HG03103 (cell line): ENCODE data around the gene FSHR.

Experiments used
- ATAC-seq: cut with Tn5 transposase; IDR thresholded peaks from one replicate; pipeline ENCODE4 v1.9.1; 2021; ENCODE audit warnings: low read depth; ENCODE audit not compliant: unreplicated experiment

Gene FSHR

DNA sequence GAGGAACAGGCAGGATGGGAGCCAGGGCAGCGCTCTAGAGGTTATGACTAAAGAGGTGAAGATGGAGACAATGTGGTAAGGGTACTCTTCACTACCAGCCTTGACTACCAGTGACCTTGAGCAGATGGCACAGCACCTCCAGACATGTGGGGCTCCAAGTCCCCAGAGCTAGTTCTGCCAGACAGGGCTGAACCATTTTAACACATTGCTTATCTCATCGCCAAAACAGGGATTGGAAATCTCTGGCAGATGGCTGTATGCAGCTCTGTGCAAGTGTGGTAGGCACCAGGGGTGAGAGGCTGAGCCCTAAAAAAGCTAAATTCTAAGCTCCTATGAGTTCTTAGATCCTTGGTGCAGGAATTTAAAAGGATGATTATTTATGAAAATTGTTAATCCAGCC lies 41.3 kb downstream of the FSHR start:
- ATAC-seq: no peak

DNA sequence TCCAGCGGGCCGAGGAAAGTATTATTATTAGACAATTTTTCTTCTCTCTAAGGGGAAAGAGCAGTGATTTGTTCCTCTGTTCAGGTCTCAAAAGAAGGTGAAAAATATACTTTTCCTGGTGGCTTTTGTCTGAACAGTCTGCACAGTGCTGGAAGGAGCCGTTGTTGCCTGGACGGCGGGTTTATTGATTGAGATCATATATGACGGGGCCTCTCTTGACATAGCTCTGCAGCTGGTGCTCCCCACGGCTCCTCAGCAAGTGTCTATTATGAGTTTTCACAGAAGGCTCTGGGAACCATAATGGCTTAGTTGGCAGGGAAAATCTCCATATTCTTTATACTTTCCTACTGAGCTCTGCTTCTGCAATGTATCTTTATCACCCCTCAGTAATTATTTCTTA lies 42.9 kb downstream of the FSHR start:
- no peak for ATAC-seq

DNA sequence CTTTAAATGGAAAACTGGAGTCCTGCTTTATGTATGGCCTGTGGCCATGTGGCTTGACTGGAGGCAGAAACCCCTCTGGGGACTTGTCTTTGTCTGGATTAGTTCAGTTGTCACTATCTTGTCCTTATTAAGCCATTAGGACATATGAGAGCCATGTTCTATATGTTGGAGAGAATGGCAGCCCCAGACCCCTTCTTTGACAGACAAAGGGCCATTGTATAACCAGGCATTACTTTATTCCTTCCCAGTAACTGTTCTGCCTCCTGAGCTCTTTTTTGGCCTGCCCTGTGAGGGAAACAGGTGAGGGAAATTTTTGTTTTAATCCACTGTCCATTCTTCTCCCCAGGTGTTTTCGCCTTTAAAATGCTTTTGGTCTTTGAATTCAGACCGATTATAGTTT lies 43.3 kb downstream of the FSHR start:
- no peak for ATAC-seq

DNA sequence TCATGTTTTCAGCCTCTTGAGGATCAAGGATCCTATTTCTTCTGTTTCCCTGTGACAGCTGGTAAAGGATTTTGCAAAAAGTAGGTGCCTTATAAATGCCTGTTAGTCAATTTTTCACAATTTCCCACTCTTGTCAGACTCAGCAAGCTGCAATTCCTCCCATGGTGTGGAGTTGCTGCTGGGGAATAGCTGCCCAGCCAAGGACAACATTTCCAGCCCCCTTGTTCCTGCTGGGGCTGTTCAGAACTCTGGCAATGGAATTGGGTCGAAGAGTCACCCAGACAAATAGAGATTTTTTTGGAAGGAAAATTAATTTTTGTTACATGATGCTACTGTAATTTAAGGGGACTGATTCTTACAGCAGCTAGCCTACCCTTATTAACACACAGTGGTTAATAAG lies 43.7 kb downstream of the FSHR start:
- no peak for ATAC-seq

DNA sequence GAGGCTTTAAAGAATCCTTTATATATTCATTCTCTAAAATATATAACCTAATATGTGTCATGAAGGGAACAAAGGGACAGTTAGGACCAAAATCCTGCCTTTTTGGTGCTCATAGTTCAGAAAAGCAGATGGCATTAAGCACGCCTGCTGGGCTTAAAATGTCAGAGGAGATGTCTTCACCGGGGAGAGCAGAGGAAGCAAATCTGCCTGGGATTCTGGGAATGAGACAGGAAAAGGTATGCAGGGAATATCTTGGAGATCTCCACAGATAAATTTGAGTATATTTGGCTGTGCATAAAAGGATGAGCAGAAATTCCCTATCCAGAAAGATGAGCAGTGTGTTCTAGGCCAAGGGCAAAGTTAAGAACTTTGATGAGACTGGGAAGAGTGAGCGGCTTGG lies 45.5 kb downstream of the FSHR start:
- ATAC-seq: no peak

DNA sequence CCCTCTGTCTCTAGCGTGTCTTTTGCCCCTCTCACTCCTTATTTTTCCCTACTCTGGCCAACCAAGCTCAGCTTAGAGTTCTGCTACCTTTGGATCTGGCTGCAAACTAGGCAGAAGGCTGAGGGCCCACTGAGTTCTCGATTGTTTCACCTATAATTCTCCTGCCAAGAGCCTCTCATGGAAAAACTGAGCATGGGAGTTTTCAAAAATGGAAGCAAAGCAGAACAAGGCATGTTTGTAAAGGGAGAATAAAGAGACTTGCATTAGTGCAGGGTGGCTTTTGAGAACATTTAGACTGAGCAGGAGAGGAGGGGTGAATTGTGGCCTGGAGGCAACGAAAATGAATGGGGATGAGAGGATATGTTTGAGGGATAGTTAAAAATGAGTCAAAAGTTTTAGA lies 45.9 kb downstream of the FSHR start:
- ATAC-seq: no peak

DNA sequence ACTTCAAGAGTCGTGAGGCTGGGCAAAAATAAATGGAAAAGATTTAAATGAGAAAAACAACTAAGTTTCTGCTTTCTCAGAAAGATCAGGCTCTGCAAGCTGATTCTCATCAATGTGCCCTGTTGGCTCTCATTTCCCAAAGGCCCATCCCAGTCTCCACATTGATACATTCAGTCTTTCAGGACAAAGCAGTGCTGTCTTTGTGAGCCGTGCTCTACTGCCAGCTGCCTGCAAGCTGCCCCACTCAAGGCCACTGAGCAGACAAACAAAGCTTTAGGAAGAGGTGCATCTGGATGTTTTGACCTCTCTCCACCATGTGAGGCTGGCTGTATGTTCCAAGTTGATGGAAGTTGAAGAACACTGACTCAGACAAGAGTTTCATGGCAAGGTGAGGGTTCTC lies 48.8 kb downstream of the FSHR start:
- ATAC-seq: no peak

DNA sequence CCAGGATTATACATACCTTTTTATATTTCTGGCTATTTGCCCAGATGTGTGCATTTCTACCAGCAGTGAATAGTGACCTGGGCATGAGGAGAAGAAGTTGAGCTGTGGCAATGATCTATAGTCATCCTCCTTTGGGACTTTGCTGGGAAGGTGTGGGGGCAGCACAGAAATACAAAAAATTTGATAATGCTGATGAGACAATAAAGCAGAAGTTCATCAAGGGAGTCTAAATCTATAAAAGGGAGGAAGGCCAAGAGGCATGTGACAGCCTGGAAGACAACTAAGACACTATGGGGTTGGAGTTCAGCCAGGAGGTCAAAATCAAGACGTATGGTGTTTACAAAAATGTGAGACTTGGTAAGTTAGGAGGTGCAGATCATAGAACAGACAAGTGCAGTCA lies 52.2 kb downstream of the FSHR start:
- no peak for ATAC-seq

DNA sequence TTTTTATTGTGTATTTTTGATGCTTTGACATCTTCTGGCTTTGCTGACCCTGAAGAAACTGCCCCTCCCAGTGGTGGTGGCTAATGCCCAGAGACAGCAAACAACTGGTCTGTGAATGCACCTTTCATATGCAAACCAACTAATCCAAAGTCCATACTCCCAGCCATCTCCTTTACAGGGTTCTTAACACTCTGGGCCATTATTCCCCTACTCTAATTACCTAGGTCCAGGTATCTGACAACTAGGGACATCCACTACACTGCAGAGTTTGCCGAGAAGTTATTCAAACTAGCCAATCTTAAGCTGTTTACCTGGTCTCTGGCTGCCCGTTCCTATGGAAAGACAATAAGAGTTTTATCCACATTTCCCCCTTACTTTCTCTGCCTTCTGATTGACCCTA lies 73.6 kb downstream of the FSHR start:
- ATAC-seq: no peak

DNA sequence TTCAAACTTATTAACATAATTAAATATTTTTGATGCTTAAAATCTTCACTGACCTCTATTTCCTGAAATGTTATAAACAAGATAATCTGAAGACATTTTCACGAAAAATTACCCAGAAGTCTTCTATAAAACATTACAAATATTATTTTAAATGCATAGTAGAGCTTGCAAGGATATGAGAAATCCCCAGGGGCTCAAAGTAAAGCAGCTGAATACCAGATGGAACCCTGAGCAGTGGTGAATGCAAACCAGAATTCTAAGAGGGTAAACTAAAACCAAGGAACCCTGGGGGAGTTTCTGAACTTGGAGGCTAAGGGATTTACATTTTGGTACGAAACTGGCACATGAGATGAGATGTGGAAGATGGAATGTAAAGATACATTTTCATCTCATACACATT lies 83.6 kb downstream of the FSHR start:
- no peak for ATAC-seq

DNA sequence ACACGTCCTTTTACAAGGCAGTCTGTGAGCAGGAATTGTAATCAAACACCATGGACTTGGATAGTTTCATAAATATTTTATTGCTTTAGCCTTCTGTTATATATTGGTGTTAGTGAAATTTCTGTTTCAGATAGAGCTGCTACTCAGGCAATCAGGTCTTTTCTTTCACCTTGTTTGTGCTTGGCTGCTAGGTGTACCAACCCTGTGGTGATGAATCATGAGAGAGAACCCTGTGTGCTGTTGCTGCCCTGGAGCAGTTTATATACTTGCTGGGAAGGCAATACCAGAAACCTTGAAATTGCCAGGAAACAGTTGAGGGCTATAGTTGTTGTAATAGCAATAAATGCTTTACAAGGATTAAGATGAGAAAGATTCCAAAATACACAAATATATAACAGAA lies 84.5 kb downstream of the FSHR start:
- no peak for ATAC-seq

DNA sequence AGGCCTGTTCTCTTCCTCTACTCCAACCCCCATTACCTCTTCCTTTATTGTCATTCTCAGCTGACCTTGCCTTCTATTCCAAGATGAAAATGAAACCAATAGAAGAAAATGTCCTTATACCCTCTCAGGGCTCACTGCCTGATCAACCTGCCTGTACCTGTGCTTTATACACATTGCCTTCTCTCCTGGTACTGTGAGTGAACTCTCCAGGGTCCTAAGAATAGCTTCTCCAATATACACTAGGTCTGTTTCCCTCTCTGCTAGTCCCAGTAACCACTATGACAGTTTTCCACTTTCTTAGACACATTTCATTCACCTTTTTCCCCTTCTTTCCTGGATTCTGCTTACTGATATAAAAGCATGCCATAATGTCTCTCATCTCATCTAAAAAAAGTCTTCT lies 85.7 kb downstream of the FSHR start:
- no peak for ATAC-seq

DNA sequence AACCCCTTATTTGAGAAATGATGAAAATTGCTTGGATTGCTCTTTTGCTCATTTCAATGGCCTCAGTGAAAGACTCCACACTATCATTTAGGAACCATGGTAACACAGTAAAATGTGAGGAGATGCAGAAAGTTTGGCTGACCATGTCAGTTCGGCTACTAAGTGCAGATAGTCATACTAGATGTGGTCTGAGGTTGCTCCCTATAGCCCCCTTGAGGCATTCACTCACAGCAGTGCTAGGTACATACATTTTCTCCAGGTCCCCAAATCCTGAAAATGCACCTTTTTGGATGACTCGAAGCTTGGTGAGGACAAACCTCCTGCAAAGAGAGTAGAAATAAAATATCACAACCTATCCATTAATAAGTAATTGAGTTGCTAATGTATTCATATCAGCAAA lies 86.3 kb downstream of the FSHR start:
- ATAC-seq: no peak

DNA sequence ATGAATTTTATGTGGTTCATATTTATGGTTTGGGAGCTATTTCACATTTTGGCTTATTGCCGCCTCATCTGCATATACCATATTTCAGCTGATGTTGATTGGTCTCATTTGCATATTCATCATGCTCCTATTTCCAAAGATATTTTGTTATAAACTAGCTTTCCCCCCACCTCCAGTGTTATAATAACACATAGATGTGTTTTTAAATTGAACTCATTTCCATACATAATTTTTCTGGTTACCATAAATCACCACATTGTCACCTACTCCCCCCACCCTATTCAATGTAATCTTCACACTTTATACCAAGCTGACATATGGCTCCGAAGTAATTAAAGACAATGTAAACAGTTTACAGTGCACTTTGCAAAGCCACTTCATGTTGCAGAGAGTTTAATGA lies 101.2 kb downstream of the FSHR start:
- no peak for ATAC-seq

DNA sequence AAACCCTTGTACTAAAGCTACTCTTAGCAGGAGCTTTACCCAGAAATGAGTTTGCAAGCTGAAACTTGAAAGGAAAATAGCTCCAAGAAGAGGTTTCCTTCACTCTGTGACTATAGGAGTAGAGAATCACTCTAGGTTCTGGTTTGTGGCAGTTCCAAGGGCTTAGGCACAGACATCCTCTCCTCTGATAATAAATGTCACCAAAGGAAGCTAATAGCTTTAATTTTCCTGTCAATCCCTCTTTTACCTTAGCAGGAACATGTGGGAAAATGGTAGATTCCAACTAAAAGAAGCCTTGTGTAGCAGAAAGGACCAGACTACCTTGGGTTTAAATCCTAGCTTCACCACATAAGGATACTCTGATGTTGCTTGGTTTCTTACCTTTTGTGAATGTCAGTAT lies 104.0 kb downstream of the FSHR start:
- ATAC-seq: no peak

DNA sequence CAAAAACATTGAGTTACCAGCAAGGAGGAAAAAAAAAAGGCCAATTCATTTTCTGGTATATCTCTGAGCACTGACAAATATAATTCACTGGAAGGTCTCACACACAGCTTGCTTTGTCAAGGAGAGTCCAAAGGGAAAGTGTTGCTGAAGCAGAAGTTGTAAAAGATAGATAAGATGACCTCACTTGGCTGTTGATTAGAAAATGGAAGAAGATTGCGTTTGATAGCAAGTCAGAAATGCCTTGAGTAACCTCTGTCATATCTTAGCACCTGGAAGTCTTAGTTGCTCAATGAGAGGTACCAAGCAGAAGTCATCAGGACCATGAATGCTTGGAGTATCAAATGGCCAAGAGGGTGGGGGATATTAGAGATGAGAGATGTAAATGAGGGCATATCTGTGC lies 105.2 kb downstream of the FSHR start:
- no peak for ATAC-seq

DNA sequence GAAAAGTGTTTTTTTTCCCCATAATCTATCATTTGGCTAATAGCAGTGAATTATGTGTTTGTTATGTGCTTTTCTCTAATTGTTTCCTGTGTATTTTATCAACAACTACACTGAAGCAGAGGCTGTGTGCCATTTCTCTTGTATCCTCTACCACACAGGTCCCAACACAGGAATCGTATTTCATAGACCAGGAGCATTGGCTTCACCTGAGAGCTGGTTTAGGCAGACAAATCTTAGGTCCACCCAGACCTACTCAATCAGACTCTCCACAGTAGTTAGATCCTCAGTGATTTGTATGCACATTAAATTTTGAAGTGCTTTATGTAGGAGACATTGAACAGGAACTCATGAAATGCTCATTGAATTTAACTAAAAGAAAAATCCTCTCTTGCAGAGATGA lies 109.2 kb downstream of the FSHR start:
- no peak for ATAC-seq

DNA sequence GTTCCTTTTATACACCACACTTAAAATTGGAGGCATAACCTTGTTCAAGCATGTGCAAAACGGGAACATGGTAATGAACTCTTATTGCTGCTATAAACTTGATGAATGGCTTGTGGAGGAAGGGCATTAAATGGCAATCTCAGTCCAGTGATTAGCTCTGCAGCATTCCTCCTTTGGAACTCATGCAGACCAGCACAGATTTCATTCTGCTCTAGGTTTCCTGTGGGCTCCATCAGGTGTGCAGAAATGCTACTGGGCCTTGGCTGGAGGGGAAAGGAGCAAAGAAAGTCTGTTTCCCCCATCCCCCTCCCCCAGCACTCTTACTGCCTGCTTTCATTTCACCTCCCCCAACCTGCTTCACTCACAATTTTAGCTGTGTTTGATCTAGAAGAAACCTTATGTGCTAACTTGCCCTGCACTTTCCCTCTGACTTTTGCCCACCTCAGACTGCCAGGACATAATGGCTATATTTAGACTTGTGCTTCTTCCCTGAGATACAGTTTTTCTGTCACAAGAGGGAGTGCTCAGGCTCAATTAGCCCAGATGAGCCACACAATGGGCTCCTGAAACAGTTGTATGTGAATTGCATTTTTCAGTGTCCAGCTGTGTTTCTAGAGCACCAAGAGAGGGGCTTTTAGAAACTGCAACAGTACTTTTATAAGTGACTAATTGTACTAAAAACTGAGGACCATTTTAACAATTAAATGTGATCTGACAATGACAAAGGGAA lies 109.8 kb downstream of the FSHR start:
- ATAC-seq: no peak

DNA sequence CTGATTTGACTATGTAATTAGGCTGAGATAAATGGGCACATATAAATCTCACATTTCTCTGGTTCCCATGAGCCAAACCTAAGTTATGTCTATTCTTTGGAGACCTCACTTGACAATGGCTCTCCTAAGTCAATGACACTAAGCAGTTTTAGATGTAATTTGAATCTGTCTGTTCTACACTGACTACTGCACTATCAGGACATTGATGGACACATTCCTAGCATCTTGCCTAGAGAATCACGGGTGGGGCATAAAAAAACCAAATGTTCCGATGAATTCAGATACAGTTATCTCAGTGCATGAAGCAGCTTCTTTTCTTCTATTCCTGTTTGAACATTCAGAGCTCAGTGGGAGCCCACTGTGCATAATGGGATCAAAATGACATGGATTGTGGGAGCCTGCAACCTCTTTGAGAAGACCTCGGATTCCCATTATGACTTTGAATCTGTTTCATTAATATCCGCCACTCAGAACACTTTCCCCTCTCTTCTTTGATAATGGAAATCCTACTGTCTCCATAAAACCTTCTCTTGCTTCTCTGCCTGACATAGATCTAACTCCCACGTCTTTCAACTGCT lies 110.8 kb downstream of the FSHR start:
- no peak for ATAC-seq

DNA sequence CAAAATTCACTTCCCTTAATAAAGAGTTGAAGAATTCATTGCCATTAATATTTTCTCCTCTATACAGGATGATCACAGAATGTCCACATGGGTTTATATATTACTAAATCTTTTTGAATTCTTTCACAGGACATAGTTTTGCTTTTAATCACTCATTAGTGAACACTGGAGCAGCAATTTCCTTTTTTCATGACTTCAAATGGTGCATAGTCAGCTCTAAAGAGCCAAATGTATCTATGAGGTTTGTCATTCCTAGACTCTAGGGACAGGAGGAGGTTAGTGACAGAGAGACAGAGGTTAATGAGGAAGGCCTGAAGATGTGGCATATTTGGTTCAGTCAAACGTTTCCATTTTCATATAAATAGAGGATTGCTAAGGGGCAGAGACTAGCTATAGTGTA lies 111.8 kb downstream of the FSHR start:
- no peak for ATAC-seq

DNA sequence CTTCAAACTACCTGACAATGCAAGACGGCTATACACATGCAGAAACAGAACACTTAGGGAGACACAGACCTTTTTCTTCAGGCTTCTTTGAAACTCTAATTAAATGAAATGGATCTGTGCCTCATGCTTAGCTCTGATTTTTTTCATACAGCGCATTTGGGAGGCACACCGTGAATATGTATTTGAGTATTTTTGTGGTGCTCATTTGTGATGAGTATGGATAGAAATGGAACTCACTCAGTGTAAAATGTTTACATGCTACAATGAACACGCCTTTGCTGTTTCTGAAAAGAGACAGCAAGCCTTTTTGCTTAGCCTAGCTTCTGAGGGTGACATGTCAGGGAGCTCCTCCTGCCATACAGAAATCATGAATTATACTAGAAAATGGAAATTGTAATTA lies 113.3 kb downstream of the FSHR start:
- ATAC-seq: no peak

DNA sequence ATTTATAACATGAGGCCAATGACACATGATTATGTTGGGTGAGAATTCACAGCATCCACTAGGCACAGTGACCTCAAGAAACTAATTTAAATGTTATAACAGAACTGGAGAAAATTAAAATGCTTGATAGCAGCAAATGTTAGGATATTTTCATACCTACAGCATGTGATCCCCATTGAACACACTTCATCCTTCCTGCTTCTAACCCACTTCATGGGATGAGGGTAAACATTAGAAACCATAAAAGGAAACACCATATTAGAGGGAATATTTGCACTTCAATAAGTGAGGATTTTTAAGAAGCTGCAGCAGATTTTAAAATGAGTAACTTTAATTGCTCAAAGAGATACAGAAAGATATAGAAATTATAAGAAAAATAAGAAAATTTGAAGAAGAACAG lies 117.1 kb downstream of the FSHR start:
- no peak for ATAC-seq

DNA sequence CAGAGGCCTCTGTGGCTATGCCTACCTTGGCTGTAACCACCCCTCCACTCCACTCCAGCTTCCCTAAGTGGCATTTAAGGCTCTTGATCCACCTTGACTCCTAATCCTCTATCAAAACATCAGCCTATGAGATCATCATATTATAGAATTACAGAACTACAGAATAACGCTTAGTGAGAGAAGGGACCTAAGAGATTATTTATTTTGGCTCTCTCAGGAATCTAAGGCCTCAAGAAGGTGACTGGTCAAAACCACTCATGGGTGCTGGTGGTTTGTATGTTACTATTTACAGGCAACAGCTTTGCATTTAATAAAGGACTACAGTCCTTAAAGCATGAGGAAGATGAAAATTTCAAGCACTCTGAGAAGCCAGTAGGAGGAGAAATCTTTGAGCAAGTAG lies 118.8 kb downstream of the FSHR start:
- no peak for ATAC-seq
